ENCODE measurements around the gene PPFIBP2.

The PPFIBP2 gene

GRCh38 chr11:7530013-7530640, 16.3 kb downstream of the PPFIBP2 start:
- no peak for ATAC-seq
- TF ChIP-seq ZNF565 (CRISPR knock-in tag; conservative IDR thresholded peaks at IDR 0.05; ENCODE audit: low read depth) = no peak
- TF ChIP-seq, protein P1, sequence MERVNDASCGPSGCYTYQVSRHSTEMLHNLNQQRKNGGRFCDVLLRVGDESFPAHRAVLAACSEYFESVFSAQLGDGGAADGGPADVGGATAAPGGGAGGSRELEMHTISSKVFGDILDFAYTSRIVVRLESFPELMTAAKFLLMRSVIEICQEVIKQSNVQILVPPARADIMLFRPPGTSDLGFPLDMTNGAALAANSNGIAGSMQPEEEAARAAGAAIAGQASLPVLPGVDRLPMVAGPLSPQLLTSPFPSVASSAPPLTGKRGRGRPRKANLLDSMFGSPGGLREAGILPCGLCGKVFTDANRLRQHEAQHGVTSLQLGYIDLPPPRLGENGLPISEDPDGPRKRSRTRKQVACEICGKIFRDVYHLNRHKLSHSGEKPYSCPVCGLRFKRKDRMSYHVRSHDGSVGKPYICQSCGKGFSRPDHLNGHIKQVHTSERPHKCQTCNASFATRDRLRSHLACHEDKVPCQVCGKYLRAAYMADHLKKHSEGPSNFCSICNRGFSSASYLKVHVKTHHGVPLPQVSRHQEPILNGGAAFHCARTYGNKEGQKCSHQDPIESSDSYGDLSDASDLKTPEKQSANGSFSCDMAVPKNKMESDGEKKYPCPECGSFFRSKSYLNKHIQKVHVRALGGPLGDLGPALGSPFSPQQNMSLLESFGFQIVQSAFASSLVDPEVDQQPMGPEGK (CRISPR knock-in tag; IDR thresholded peaks at IDR 0.05; ENCODE audit: borderline replicate concordance) = no peak
- TF ChIP-seq TOX (CRISPR knock-in tag; IDR thresholded peaks at IDR 0.05; ENCODE audit: borderline replicate concordance) = no peak
- no peak for TF ChIP-seq ARNTL (CRISPR knock-in tag; IDR thresholded peaks at IDR 0.05; ENCODE audit: borderline replicate concordance, low read depth)
- TF ChIP-seq TSHZ2 (CRISPR knock-in tag; IDR thresholded peaks at IDR 0.05) = no peak
- TF ChIP-seq CSDC2 (CRISPR knock-in tag; IDR thresholded peaks at IDR 0.05) = no peak
- TF ChIP-seq ZNF8 (CRISPR knock-in tag; IDR thresholded peaks at IDR 0.05) = no peak
- TF ChIP-seq ZC3H10 (CRISPR knock-in tag; IDR thresholded peaks at IDR 0.05) = no peak
- TF ChIP-seq ESRRG (CRISPR knock-in tag; IDR thresholded peaks at IDR 0.05) = no peak
- TF ChIP-seq, protein P2, sequence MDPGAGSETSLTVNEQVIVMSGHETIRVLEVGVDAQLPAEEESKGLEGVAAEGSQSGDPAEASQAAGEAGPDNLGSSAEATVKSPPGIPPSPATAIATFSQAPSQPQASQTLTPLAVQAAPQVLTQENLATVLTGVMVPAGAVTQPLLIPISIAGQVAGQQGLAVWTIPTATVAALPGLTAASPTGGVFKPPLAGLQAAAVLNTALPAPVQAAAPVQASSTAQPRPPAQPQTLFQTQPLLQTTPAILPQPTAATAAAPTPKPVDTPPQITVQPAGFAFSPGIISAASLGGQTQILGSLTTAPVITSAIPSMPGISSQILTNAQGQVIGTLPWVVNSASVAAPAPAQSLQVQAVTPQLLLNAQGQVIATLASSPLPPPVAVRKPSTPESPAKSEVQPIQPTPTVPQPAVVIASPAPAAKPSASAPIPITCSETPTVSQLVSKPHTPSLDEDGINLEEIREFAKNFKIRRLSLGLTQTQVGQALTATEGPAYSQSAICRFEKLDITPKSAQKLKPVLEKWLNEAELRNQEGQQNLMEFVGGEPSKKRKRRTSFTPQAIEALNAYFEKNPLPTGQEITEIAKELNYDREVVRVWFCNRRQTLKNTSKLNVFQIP (CRISPR knock-in tag; IDR thresholded peaks at IDR 0.05; ENCODE audit: borderline replicate concordance, low read depth) = no peak
- TF ChIP-seq ZNF70 (CRISPR knock-in tag; IDR thresholded peaks at IDR 0.05) = no peak
- TF ChIP-seq, protein P3, sequence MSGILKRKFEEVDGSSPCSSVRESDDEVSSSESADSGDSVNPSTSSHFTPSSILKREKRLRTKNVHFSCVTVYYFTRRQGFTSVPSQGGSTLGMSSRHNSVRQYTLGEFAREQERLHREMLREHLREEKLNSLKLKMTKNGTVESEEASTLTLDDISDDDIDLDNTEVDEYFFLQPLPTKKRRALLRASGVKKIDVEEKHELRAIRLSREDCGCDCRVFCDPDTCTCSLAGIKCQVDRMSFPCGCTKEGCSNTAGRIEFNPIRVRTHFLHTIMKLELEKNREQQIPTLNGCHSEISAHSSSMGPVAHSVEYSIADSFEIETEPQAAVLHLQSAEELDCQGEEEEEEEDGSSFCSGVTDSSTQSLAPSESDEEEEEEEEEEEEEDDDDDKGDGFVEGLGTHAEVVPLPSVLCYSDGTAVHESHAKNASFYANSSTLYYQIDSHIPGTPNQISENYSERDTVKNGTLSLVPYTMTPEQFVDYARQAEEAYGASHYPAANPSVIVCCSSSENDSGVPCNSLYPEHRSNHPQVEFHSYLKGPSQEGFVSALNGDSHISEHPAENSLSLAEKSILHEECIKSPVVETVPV (CRISPR knock-in tag; IDR thresholded peaks at IDR 0.05) = no peak
- no peak for TF ChIP-seq PPARA (CRISPR knock-in tag; IDR thresholded peaks at IDR 0.05; ENCODE audit: borderline replicate concordance)
- no peak for TF ChIP-seq ZFP30 (CRISPR knock-in tag; IDR thresholded peaks at IDR 0.05)
- no peak for TF ChIP-seq ZFP3 (CRISPR knock-in tag; IDR thresholded peaks at IDR 0.05)
- TF ChIP-seq BACH2 (CRISPR knock-in tag; IDR thresholded peaks at IDR 0.05; ENCODE audit: borderline replicate concordance) = no peak
- no peak for TF ChIP-seq OSR1 (CRISPR knock-in tag; IDR thresholded peaks at IDR 0.05)
- TF ChIP-seq ISL1 (CRISPR knock-in tag; IDR thresholded peaks at IDR 0.05) = no peak

GRCh38 chr11:7531011-7531410, 17.2 kb downstream of the PPFIBP2 start:
- ATAC-seq = no peak

More at GRCh38 chr11:7531011-7531410, 17.2 kb downstream of the PPFIBP2 start:
- TF ChIP-seq, protein P3 (CRISPR knock-in tag; IDR thresholded peaks at IDR 0.05) = no peak
- TF ChIP-seq ESRRG (CRISPR knock-in tag; IDR thresholded peaks at IDR 0.05) (no peak), BACH2 (CRISPR knock-in tag; IDR thresholded peaks at IDR 0.05; ENCODE audit: borderline replicate concordance) (no peak), CSDC2 (CRISPR knock-in tag; IDR thresholded peaks at IDR 0.05) (no peak), TSHZ2 (CRISPR knock-in tag; IDR thresholded peaks at IDR 0.05) (no peak), TCF4 (CRISPR knock-in tag; IDR thresholded peaks at IDR 0.05; ENCODE audit: borderline replicate concordance) (no peak), ZC3H10 (CRISPR knock-in tag; IDR thresholded peaks at IDR 0.05) (no peak), OSR1 (CRISPR knock-in tag; IDR thresholded peaks at IDR 0.05) (no peak), ISL1 (CRISPR knock-in tag; IDR thresholded peaks at IDR 0.05) (no peak), SNAI2 (CRISPR knock-in tag; IDR thresholded peaks at IDR 0.05) (no peak), ZFP30 (CRISPR knock-in tag; IDR thresholded peaks at IDR 0.05) (no peak), CREB5 (CRISPR knock-in tag; IDR thresholded peaks at IDR 0.05; ENCODE audit: low read depth) (no peak), PPARA (CRISPR knock-in tag; IDR thresholded peaks at IDR 0.05; ENCODE audit: borderline replicate concordance) (no peak), ZNF70 (CRISPR knock-in tag; IDR thresholded peaks at IDR 0.05) (no peak), ZNF565 (CRISPR knock-in tag; conservative IDR thresholded peaks at IDR 0.05; ENCODE audit: low read depth) (no peak), GLIS3 (CRISPR knock-in tag; IDR thresholded peaks at IDR 0.05) (no peak), ZNF8 (CRISPR knock-in tag; IDR thresholded peaks at IDR 0.05) (no peak), ARNTL (CRISPR knock-in tag; IDR thresholded peaks at IDR 0.05; ENCODE audit: borderline replicate concordance, low read depth) (no peak)
- TF ChIP-seq, protein P2 (CRISPR knock-in tag; IDR thresholded peaks at IDR 0.05; ENCODE audit: borderline replicate concordance, low read depth) = no peak

All from SK-N-SH treated with all-trans-retinoic acid at 6 μM for 48 hours (cell line).